ENCODE data around the gene IFNGR2. TPM values are rescaled to one million over a fixed set of nuclear protein-coding genes. Genes with fewer than 3 reads are reported as not detected.

Gene IFNGR2
- total and polyA plus RNA-seq, 2 of the 13 experiments (the other 11 are each of a cell fraction or from before 2014, with no cell fraction given) = 61.3 to 117 TPM

- Histone ChIP-seq H3K27me3 (ENCODE audit: control insufficient read depth in 1 of 2, insufficient read depth in 2 of 2, low read length in 2 of 2) (no peaks in the 10 kb centered on the region), H3K4me2 (ENCODE audit: low read depth, low read length) (no peak overlapping the region), H3K4me3 (replicated peaks in 1 of 3; ENCODE audit: insufficient read depth in 1 of 3, low read depth in 2 of 3, low read length in 3 of 3) (no peak overlapping the region), H4K20me1 (ENCODE audit: insufficient read depth, low read length) (no peaks in the 10 kb centered on the region), H2AFZ (ENCODE audit: low read length) (no peak overlapping the region), H3K9me3 (ENCODE audit: low read length) (no peaks in the 10 kb centered on the region), H3K27ac (ENCODE audit: extremely low read length, insufficient read depth, low read length) (no peak overlapping the region), H3K79me2 (ENCODE audit: insufficient read depth, low read length) (no peaks in the 10 kb centered on the region), H3K9ac (ENCODE audit: insufficient read depth, low read depth, low read length) (no peak overlapping the region), H3K36me3 (replicated peaks in 1 of 2; ENCODE audit: control insufficient read depth in 1 of 2, insufficient read depth in 2 of 2, low read length in 2 of 2) (peaks cover 3 to 8% of the 10 kb centered on the region in 2 experiments; a peak in 2 of 5 replicates), H3K4me1 (ENCODE audit: insufficient read depth, low read length) (peaks cover 24% of the 10 kb centered on the region)
- TF ChIP-seq ZFP90 (CRISPR knock-in tag; IDR thresholded peaks at IDR 0.05; ENCODE audit: borderline replicate concordance) (no peak), RBM22 (optimal IDR thresholded peaks at IDR 0.05; ENCODE audit: low read length) (peak; percentile 9), ZNF615 (CRISPR knock-in tag; IDR thresholded peaks at IDR 0.05; ENCODE audit: borderline replicate concordance) (no peak), ZNF343 (CRISPR knock-in tag; IDR thresholded peaks at IDR 0.05) (no peak), ZNF644 (CRISPR knock-in tag; IDR thresholded peaks at IDR 0.05; ENCODE audit: low read depth) (no peak), BRCA1 (CRISPR knock-in tag; IDR thresholded peaks at IDR 0.05) (no peak), AGO2 (optimal IDR thresholded peaks at IDR 0.05; ENCODE audit: low read depth, low read length) (peak; percentile 71), SRF (IDR thresholded peaks at IDR 0.05; ENCODE audit: low read depth, low read length) (no peak), NFYC (CRISPR knock-in tag; IDR thresholded peaks at IDR 0.05) (no peak)
- no peak for DNase-seq (ENCODE audit: low spot score)
- BruUV-seq (replicated peaks) = no TSS peak
- FAIRE-seq = no peak
- in situ Hi-C loops (cut with HindIII; ENCODE audit: extremely low pct_ligation_motif_present, low pct_unique_long_range_greater_than_20kb) (no loop called here), intact Hi-C loops (cut with micrococcal nuclease; ENCODE audit: unreplicated experiment) (no loop called here)
- POLR2A ChIA-PET = no interaction called here
- no peak for ATAC-seq
- 95% methylated on average over 8 of the region's 8 CpGs for WGBS (ENCODE audit: low lambda C conversion rate)
- CTCF ChIA-PET (ENCODE audit: low intra/inter-chr PET ratio, low total read pairs) = no interaction called here
Observed at GRCh38 chr21:33357177-33357576, 46.0 kb upstream of the IFNGR2 start.

DNA sequence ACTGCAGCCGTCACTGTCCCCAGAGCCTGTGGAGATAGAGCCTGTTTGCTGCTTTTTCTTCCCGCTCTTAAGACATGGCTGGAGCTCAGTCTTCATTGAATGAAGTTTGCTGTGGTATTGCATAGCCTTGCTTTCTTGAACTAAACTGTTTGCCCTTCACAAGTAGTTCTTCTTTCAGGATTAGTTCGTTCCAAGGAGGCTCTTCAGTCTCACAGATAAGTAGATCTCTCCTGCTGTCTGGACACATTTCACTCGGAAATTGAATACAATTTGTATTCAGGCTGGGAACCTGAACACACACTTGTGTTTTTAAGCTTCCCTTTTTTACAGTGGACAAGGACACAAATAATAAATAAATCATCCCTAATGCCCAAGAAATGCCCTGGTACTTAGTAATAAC is 43.8 kb upstream of the IFNGR2 start:
- no peak for FAIRE-seq
- Histone ChIP-seq H3K9me3 (ENCODE audit: low read length) (no peaks in the 10 kb centered on the region), H3K27me3 (ENCODE audit: control insufficient read depth in 1 of 2, insufficient read depth in 2 of 2, low read length in 2 of 2) (no peaks in the 10 kb centered on the region), H3K4me3 (replicated peaks in 1 of 3; ENCODE audit: insufficient read depth in 1 of 3, low read depth in 2 of 3, low read length in 3 of 3) (no peak overlapping the region), H3K36me3 (replicated peaks in 1 of 2; ENCODE audit: control insufficient read depth in 1 of 2, insufficient read depth in 2 of 2, low read length in 2 of 2) (peaks cover 3 to 8% of the 10 kb centered on the region in 2 experiments; a peak in 2 of 5 replicates), H3K4me1 (ENCODE audit: insufficient read depth, low read length) (peaks cover 34% of the 10 kb centered on the region), H3K9ac (ENCODE audit: insufficient read depth, low read depth, low read length) (no peak overlapping the region), H2AFZ (ENCODE audit: low read length) (no peak overlapping the region), H3K79me2 (ENCODE audit: insufficient read depth, low read length) (no peaks in the 10 kb centered on the region), H4K20me1 (ENCODE audit: insufficient read depth, low read length) (no peaks in the 10 kb centered on the region), H3K27ac (ENCODE audit: extremely low read length, insufficient read depth, low read length) (no peak overlapping the region), H3K4me2 (ENCODE audit: low read depth, low read length) (no peak overlapping the region)
- BruUV-seq (replicated peaks) = no TSS peak
- POLR2A ChIA-PET = no interaction called here
- no peak for ATAC-seq
- CTCF ChIA-PET (ENCODE audit: low intra/inter-chr PET ratio, low total read pairs) = interaction anchor here (3.0 kb wide), 1 partner anchor 160 kb away, joined by 22 read pairs; no protein-coding TSS in a partner anchor
- intact Hi-C loops (cut with micrococcal nuclease; ENCODE audit: unreplicated experiment) (no loop called here), in situ Hi-C loops (cut with HindIII; ENCODE audit: extremely low pct_ligation_motif_present, low pct_unique_long_range_greater_than_20kb) (no loop called here)
- 89% methylated on average over 4 of the region's 4 CpGs for WGBS (ENCODE audit: low lambda C conversion rate)
- DNase-seq (ENCODE audit: low spot score) = no peak
- TF ChIP-seq, protein P1, sequence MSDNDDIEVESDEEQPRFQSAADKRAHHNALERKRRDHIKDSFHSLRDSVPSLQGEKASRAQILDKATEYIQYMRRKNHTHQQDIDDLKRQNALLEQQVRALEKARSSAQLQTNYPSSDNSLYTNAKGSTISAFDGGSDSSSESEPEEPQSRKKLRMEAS (IDR thresholded peaks at IDR 0.05) = no peak
- TF ChIP-seq ZNF282 (IDR thresholded peaks at IDR 0.05; ENCODE audit: partially characterized antibody) = no peak
- TF ChIP-seq AGO1 (IDR thresholded peaks at IDR 0.05; ENCODE audit: low read depth, low read length, poor library complexity, severe bottlenecking) = no peak
- no peak for TF ChIP-seq ZFP36L2 (CRISPR knock-in tag; IDR thresholded peaks at IDR 0.05)
- no peak for TF ChIP-seq HMGA1 (CRISPR knock-in tag; conservative IDR thresholded peaks at IDR 0.05)
- no peak for TF ChIP-seq TCF12 (IDR thresholded peaks at IDR 0.05)
- no peak for TF ChIP-seq TCF12 (CRISPR knock-in tag; IDR thresholded peaks at IDR 0.05)
- TF ChIP-seq ZFP82 (CRISPR knock-in tag; IDR thresholded peaks at IDR 0.05; ENCODE audit: borderline replicate concordance) = no peak
- no peak for TF ChIP-seq MED1 (CRISPR knock-in tag; IDR thresholded peaks at IDR 0.05)
- TF ChIP-seq TARDBP (CRISPR knock-in tag; IDR thresholded peaks at IDR 0.05) = no peak
- TF ChIP-seq RFXANK (CRISPR knock-in tag; IDR thresholded peaks at IDR 0.05) = no peak
- no peak for TF ChIP-seq ZNF251 (CRISPR knock-in tag; IDR thresholded peaks at IDR 0.05)
- no peak for TF ChIP-seq NFYB (CRISPR knock-in tag; IDR thresholded peaks at IDR 0.05)
- TF ChIP-seq MIER2 (CRISPR knock-in tag; IDR thresholded peaks at IDR 0.05) = no peak
- no peak for TF ChIP-seq KMT2B (CRISPR knock-in tag; IDR thresholded peaks at IDR 0.05)
- no peak for TF ChIP-seq ZNF556 (CRISPR knock-in tag; IDR thresholded peaks at IDR 0.05; ENCODE audit: borderline replicate concordance)

Data from HepG2 (cell line).